Panc1 (cell line): Measurements from ENCODE around the gene HSD3B2. TPM values are rescaled to one million over a fixed set of nuclear protein-coding genes. Genes with fewer than 3 reads are reported as not detected.

Source experiments
- ATAC-seq: fragments of 200-7000 bp; cut with Tn5 transposase; 2 replicates; pipeline ENCODE4 v1.9.1; 2020; ENCODE audit warnings: mild to moderate bottlenecking, moderate library complexity
- BruUV-seq: library from RNA; stranded (reverse); fragments of 400-500 nt; replicated peaks from 2 replicates; lab custom pipeline; 2021; lab: Mats Ljungman, UMichigan
- CTCF ChIA-PET: fragments of 300-600 bp; sonication (Branson Sonifier 250); formaldehyde crosslinking; loops from one replicate; lab custom pipeline; 2022; ENCODE audit warnings: antibody characterized with exemption; lab: Charles Lee
- POLR2A ChIA-PET: fragments of 300-600 bp; sonication (Branson Sonifier 250); formaldehyde crosslinking; loops from one replicate; lab custom pipeline; 2022; ENCODE audit warnings: antibody characterized with exemption; lab: Charles Lee
- DNase-seq: peaks from one replicate; pipeline ENCODE4 v3.0.0-alpha.2; 2010; ENCODE audit warnings: low read depth, low spot score
- H3K27ac ChIP-seq: 2 replicates; pipeline ENCODE4 v1.5.1; 2011; ENCODE audit warnings: mild to moderate bottlenecking, low read length, inconsistent platforms
- H3K27me3 ChIP-seq: fragments of 200-500 bp; sonication (Bioruptor generic); 2 replicates; pipeline ENCODE4 v1.6.0; 2014; ENCODE audit warnings: low read length, inconsistent platforms; ENCODE audit not compliant: control insufficient read depth, insufficient read depth
- H3K36me3 ChIP-seq: fragments of 200-500 bp; sonication (Bioruptor generic); 2 replicates; pipeline ENCODE4 v1.5.1; 2014; ENCODE audit warnings: inconsistent platforms, mild to moderate bottlenecking, low read length, moderate library complexity; ENCODE audit not compliant: control insufficient read depth, insufficient read depth
- H3K4me1 ChIP-seq: 2 replicates; pipeline ENCODE4 v1.5.1; 2011; ENCODE audit warnings: inconsistent platforms, mild to moderate bottlenecking, low read length, moderate library complexity; ENCODE audit not compliant: control insufficient read depth, insufficient read depth
- H3K4me3 ChIP-seq, 2 experiments: 2 replicates each; pipeline ENCODE4 v1.5.1; 2011 to 2012; ENCODE audit warnings: low read depth in 2 of 2, low read length in 2 of 2, mild to moderate bottlenecking in 2 of 2, inconsistent platforms in 1 of 2, moderate library complexity in 1 of 2
- H3K9me3 ChIP-seq: fragments of 200-500 bp; sonication (Bioruptor generic); 2 replicates; pipeline ENCODE4 v1.5.1; 2014; ENCODE audit warnings: low read depth, mild to moderate bottlenecking, inconsistent platforms, low read length, moderate library complexity; ENCODE audit not compliant: control insufficient read depth, insufficient read depth
- CTCF ChIP-seq: fragments of 450-650 bp; IDR thresholded peaks from 2 replicates; pipeline ENCODE4 v1.5.1; 2017; ENCODE audit warnings: mild to moderate bottlenecking
- POLR2AphosphoS5 ChIP-seq: IDR thresholded peaks from 2 replicates; pipeline ENCODE4 v1.6.1; 2012; ENCODE audit warnings: mild to moderate bottlenecking, low read depth, low read length, moderate library complexity
- SIN3A ChIP-seq: IDR thresholded peaks from 2 replicates; pipeline ENCODE4 v1.6.1; 2012; ENCODE audit warnings: low read depth, mild to moderate bottlenecking, low read length, moderate library complexity, borderline replicate concordance; ENCODE audit not compliant: insufficient read depth
- TCF7L2 ChIP-seq: IDR thresholded peaks from 2 replicates; pipeline ENCODE4 v1.6.1; 2011; ENCODE audit warnings: mild to moderate bottlenecking, low read depth, low read length, inconsistent platforms
- in situ Hi-C: cut with HindIII; loops from 2 replicates; pipeline ENCODE4 v1.10.0; 2016; ENCODE audit warnings: low sequenced_read_pairs, low pct_unique_long_range_greater_than_20kb
- intact Hi-C: fragments of 100-400 bp; cut with micrococcal nuclease; formaldehyde crosslinking; loops from one replicate; pipeline ENCODE4 v1.10.0; 2022; ENCODE audit not compliant: unreplicated experiment
- total RNA-seq: library from RNA; stranded (reverse); gene quantifications from one replicate; pipeline ENCODE4 v1.2.1, GENCODE V29; 2021; ENCODE audit not compliant: unreplicated experiment
- TF ChIP-seq, protein P1 (sequence below), 2 experiments: IDR thresholded peaks; 2 replicates each; pipeline ENCODE4 v1.6.1; 2011 to 2012; ENCODE audit warnings: low read depth in 2 of 2, control low read depth in 1 of 2, low read length in 1 of 2, mild to moderate bottlenecking in 1 of 2, moderate library complexity in 1 of 2; ENCODE audit not compliant: insufficient read depth in 1 of 2

Gene HSD3B2
- total RNA-seq, 1 experiment from 2014 or later, result 1.2 TPM

DNA sequence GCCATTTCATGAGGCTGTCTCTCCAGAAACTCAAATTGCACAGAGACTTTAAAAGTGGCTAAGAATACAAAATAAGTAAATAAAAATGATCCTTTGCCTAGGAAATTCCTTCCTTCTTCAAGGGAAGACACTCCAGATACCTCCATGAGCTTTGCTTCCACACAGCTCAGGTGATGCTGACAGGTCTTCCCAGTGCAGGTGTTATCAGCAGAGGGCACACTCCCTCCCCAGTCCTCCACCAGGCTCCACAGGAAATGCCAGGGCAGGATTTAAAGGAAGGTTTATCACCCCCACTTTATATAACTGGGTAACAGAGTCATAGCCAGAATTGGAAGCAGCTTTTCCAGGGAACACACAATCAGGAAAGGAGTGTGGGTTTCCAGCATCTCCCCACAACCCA is 5.7 kb downstream of the HSD3B2 start:
- no peak overlapping the region for H3K4me3 ChIP-seq
- H3K9me3 ChIP-seq, result no peaks in the 10 kb centered on the region
- no peaks in the 10 kb centered on the region for H3K36me3 ChIP-seq
- no TSS peak for BruUV-seq
- intact Hi-C loops (no loop called here), in situ Hi-C loops (no loop called here)
- ChIA-PET CTCF (interaction anchor here (0.8 kb wide), 1 partner anchor 146 kb away, joined by 3 read pairs; no protein-coding TSS in a partner anchor), POLR2A (no interaction called here)
- H3K27ac ChIP-seq, result no peak overlapping the region
- peaks cover 3% of the 10 kb centered on the region; the same call in 1 of the 2 replicates for H3K27me3 ChIP-seq
- TF ChIP-seq, protein P1, sequence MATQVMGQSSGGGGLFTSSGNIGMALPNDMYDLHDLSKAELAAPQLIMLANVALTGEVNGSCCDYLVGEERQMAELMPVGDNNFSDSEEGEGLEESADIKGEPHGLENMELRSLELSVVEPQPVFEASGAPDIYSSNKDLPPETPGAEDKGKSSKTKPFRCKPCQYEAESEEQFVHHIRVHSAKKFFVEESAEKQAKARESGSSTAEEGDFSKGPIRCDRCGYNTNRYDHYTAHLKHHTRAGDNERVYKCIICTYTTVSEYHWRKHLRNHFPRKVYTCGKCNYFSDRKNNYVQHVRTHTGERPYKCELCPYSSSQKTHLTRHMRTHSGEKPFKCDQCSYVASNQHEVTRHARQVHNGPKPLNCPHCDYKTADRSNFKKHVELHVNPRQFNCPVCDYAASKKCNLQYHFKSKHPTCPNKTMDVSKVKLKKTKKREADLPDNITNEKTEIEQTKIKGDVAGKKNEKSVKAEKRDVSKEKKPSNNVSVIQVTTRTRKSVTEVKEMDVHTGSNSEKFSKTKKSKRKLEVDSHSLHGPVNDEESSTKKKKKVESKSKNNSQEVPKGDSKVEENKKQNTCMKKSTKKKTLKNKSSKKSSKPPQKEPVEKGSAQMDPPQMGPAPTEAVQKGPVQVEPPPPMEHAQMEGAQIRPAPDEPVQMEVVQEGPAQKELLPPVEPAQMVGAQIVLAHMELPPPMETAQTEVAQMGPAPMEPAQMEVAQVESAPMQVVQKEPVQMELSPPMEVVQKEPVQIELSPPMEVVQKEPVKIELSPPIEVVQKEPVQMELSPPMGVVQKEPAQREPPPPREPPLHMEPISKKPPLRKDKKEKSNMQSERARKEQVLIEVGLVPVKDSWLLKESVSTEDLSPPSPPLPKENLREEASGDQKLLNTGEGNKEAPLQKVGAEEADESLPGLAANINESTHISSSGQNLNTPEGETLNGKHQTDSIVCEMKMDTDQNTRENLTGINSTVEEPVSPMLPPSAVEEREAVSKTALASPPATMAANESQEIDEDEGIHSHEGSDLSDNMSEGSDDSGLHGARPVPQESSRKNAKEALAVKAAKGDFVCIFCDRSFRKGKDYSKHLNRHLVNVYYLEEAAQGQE (IDR thresholded peaks at IDR 0.05; ENCODE audit: insufficient read depth in 1 of 2, low read depth in 2 of 2, low read length in 1 of 2), result no peak
- no peak for TF ChIP-seq SIN3A
- no peak for TF ChIP-seq POLR2AphosphoS5
- no peaks in the 10 kb centered on the region for H3K4me1 ChIP-seq
- DNase-seq (no peak), ATAC-seq (no peak)

DNA sequence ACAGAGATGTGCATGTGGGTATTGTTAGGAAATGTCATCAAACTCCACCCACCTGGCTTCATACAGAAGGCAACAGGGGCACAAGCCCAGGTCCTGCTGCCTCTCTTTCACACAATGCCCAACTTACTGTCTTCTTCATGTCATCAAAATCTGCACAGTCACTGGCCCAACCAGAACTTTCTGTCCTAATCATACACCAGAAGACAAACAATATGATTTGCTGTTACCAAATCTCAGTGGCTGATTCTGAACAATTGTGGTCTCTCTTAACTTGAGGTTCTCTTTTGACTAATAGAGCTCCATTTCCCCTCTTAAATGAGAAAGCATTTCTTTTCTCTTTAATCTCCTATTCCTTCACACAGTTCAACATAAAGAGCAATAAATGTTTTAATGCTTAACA is 7.7 kb downstream of the HSD3B2 start:
- Histone ChIP-seq H3K4me1 (no peaks in the 10 kb centered on the region), H3K27ac (no peak overlapping the region), H3K36me3 (no peaks in the 10 kb centered on the region), H3K4me3 (no peak overlapping the region), H3K27me3 (no peaks in the 10 kb centered on the region), H3K9me3 (no peaks in the 10 kb centered on the region)
- intact Hi-C loops (no loop called here), in situ Hi-C loops (no loop called here)
- CTCF ChIA-PET, result no interaction called here
- BruUV-seq, result no TSS peak
- no peak for ATAC-seq
- POLR2A ChIA-PET, result no interaction called here
- no peak for DNase-seq
- TF ChIP-seq SIN3A (no peak), TCF7L2 (no peak), CTCF (no peak), POLR2AphosphoS5 (no peak)
- TF ChIP-seq, protein P1 (IDR thresholded peaks at IDR 0.05; ENCODE audit: insufficient read depth in 1 of 2, low read depth in 2 of 2, low read length in 1 of 2), result no peak
